A375 (cell line): ENCODE results near the gene METRN. TPM values are rescaled to one million over a fixed set of nuclear protein-coding genes. Genes with fewer than 3 reads are reported as not detected.

Experiments used
- total RNA-seq: library from RNA; depleted of rRNA; stranded (reverse); fragments of >200 nt; shearing (Covaris generic); gene quantifications from 2 replicates; pipeline ENCODE4 v1.2.3, GENCODE V29; 2014; rRNA removed

Gene METRN
- 201 and 228 TPM in 2 replicates for total RNA-seq

DNA sequence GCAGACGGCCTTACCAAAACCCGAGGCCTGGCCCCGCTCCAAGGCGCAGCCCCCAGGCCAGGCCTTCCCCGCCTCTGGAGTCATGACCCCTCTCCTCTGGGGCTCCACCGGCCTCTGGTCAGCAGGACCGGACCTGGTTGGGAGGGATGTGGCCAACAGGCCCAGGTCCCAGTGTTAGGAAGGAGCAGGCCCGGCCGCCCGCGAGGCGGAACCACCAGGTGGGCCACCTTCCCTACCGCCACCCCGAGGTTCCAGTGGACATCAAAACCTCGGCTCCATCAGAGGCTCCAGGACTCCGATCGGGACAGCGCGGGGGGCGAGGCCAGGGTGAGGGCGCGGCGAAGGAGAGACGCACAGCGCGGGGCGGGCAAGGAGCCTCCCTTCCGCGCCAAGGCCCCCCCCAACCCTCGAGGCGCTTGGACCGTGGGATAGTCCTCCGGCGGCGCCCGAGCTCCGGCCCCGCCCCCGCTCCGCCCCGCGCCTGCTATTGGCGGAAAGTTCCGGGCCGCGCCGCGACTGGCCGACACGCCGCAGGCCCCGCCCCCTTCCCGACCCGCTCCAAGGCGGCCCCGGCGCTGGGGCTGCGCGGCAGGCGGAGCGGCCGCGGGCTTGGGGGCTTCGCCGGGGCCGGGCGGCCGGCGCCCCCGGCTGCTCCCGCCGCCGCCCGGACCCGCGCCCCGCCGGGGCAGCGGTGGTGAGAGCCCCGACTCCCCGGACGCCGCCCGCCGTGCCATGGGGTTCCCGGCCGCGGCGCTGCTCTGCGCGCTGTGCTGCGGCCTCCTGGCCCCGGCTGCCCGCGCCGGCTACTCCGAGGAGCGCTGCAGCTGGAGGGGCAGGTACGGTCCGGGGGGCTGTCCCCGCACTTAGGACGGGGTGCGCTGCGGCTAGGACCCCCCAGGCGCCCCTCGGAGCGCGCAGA lies at the start of gene METRN:
Gene METRN (plus strand): TSS at position 561 of the 919 bp plus-strand sequence. CDS start 172 bp downstream, at position 733.

GRCh38 chr16:667780-668518 lies 47.0 kb upstream of the METRN start, which contains the start of gene RHOT2:
TSS of gene RHOT2 (plus strand) at chr16:668132. CDS start at chr16:668200, 68 bp downstream.

DNA sequence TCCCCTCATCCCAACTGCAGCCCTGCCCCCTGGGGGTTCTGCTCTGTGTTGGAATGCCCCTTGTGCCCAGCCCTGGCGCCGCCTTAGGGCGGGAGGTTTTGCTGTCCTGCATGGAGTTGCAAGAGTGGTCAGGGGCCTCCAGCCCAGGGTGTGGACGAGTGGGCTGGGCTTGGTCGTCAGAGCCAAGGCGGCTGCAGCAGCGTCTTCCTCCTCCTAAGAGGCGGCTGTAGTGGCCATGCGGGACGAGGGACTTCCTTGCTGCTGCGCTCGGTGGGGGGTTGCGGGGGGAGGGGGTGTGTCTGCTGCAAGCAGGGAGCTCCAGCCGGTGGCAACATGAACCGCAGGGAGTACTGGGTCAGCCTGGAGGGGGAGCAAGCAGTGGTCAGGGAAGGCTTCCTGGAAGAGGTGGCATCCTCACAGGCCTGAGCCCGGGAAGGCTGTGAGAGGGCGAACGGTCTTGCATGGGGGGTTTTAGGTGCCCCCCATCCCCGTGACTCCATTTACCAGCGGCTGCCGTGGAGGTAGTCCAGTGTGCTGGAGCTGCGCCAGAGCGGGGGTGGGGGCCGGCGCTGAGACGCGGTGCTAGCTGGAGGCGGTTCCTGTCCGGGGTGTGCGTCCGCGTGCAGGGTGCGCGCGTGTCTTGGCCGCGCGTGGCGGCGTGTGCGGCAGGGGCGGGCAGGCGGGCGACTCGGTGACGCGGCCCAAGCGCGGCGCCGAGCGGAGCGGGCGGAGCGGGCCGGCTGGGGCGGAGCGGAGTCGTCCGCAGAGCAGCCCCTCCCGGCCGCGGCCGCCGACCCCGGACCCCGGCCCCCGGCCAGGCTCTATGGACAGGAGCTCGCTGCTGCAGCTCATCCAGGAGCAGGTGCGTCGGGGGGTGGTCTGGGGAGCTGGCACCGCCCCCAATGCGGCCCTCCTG lies 39.7 kb upstream of the METRN start, which contains the start of gene RHBDL1:
Gene RHBDL1 (plus strand): TSS at position 704 of the 916 bp plus-strand sequence. CDS start 120 bp downstream, at position 824.

GRCh38 chr16:679814-680624 lies 34.9 kb upstream of the METRN start, which contains the start of gene STUB1:
TSS of gene STUB1 (plus strand) at chr16:680410. CDS start at chr16:680526, 116 bp downstream.

DNA sequence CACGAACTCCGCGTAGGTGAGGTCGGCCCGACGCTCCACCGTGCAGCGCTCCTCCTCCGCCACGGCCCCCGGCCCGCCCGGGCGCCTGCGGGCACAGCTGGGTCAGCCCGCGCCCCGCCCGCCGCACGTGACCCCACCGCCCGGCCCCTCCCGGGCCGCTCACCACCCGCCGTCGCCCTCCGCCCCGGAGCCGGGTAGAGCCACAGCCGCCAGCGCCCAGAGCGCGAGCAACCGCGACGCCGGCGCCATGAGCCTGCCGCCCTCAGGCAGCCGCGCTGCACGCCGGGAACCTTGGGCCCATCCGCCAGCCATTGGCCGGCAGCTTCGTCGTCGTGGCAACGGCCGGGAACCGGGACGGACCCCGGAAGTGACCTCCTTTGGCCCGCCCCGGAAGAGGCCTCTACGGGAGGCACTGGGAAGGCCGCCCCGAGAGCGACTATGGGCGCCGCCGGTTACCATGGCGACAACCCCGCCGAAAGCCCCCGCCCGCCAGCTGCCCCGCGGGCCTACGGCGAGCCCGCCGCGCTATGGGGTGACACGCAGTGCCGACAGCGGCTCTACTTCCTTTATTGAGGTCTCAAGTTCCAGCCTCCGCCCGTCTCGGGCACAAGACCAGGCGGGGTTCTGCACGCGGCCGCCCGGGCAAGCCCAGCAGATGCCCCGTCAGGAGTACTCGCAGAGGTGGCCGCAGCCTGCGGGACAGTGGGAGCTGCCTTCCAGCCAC lies 30.7 kb upstream of the METRN start, which contains the start of gene JMJD8:
Gene JMJD8 (minus strand): TSS at position 264 of the 724 bp plus-strand sequence. CDS start 15 bp downstream, at position 249.

DNA sequence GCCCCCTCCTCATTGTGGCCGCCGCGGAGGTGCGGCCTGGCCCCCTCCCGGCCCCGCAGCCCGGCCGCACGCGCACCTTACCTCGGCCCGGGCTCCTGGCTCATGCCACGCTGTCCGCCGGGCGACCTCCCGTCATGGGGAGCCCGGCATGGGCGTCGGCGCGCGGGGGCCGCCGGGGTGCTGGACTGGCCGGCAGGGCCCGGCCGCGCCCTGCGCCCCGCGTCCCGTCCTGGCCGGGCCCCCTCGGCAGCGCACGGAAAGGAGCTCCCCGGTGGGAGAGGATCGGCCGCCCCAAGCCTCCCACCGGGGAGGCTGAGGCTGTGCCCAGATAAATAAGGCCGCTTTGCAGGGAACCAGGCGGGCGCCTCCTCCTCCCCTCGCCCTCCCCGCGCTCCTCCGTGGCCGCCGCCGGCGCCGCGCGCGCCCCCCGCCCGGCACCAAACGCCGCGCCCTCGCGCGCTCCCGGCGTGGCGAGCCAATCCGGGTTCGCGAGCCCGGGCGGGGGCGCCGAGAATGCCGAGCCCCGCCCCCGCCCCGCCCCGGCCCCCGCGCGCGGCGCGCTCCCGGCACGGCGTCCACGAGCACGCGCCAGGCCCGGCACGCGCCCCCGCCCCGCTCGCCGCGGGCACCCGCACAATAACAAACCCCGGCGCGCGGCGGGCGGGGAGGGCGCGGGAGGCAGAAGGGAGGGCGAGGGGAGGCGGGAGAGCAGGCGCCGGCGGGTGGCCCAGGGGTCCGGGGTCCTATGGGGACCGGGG lies 9.3 kb upstream of the METRN start, which contains the start of gene FBXL16:
Gene FBXL16 (minus strand): TSS at position 371 of the 758 bp plus-strand sequence. CDS start 8,396 bp downstream, outside the sequence.

GRCh38 chr16:720990-721764 lies 6.3 kb downstream of the METRN start, which contains the start of gene ANTKMT:
TSS of gene ANTKMT (plus strand) at chr16:721146. CDS start at chr16:721275, 129 bp downstream.

GRCh38 chr16:726438-727290 lies 11.7 kb downstream of the METRN start, which contains the start of the genes CCDC78 and HAGHL:
TSS of gene CCDC78 (minus strand) at chr16:726443. CDS start at chr16:726367, 76 bp downstream.
TSS of gene HAGHL (plus strand) at chr16:727106. CDS start at chr16:727510, 404 bp downstream.

DNA sequence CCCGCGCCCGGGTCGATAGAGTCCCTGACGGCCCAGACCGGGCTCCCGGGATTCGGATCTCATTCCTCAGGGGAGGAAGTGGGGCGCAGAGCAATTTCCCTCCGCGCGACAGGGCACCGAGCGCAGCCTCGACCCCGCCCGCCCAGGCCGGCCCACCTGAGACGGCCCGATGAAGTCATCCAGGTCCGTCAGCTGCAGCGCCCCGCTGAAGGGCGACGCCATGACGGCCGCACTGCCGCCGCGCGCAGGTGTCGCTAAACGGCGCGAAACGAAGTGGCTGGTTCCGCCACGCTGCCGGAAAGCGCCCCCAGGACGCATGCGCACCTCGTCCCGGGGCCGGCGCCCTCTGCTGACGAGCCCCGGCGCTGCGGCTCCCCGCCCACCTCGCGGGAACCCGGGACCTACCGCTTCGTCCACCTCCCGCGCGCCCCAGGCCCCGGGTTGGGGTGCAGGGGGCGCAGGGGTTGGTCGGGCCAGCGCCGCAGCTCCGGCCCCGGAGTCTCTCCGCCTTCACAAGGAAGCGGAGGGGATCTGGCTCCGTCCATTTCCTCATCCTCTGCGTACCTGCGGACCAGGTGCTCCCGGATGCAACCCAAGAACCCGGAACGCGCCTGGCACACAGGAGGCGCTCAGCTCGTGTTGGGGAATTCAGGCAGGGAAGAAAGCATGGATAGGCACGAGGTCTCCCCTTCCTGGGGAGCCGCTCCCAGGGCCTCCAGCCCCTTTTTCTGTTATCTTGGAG lies 26.0 kb downstream of the METRN start, which contains the start of gene CIAO3:
Gene CIAO3 (minus strand): TSS at position 234 of the 742 bp plus-strand sequence. CDS start 12 bp downstream, at position 222.

DNA sequence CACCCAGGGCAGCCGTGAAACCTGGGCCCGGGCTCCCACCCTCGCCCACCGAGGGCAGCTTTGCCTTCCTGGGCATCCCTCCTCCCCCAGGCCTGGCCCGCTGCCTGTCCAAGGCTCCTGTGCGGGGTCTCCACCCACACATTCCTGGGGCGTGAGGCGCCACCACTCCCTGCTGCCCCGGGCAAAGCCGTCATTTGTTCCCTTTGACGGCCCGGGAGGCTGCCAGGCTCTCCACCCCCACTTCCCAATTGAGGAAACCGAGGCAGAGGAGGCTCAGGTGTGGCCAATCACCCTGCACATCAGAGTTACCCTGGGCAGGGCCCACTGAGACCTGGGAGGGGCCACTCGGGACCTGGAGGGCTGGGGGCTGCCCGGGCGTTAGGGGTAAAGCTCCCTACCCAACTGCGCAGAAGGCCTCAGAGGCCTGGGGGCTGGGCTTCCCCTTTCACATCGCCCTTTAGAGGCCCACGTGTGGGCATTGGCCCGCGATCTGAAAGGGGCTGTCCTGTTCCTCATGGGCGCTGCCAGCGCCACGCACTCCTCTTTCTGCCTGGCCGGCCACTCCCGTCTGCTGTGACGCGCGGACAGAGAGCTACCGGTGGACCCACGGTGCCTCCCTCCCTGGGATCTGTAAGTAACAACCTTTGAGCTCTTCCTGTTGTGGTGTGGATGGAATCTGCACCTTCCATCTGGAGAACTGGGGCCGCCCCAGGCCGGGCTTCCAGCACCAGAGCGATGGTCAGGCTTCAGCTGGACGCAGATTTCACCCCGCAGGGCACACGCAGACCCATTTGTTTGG lies 45.8 kb downstream of the METRN start, which contains the start of gene MSLN:
Gene MSLN (plus strand): TSS at position 190 of the 799 bp plus-strand sequence. CDS start 1,947 bp downstream, outside the sequence.

Other genes starting within 250 kb of the METRN start
- 53.1 and 58.8 TPM in 2 replicates for gene CAPN15, start 187.4 kb upstream of the METRN start, total RNA-seq
- gene PRR35, start 154.7 kb upstream of the METRN start, total RNA-seq, result 0.16 TPM in 1 of 2 replicates, not detected in the other
- gene NHLRC4, start 148.1 kb upstream of the METRN start, total RNA-seq, result 0.11 and 0.56 TPM in 2 replicates
- gene PIGQ, start 145.2 kb upstream of the METRN start, total RNA-seq, result 35.4 and 47.3 TPM in 2 replicates
- 15.6 and 17.4 TPM in 2 replicates for gene RAB40C, start 125.1 kb upstream of the METRN start, total RNA-seq
- gene WFIKKN1, start 84.1 kb upstream of the METRN start, total RNA-seq, result 0.04 TPM in 1 of 2 replicates, not detected in the other
- 266 and 301 TPM in 2 replicates for gene METTL26, start 78.8 kb upstream of the METRN start, total RNA-seq
- 54.2 and 55.8 TPM in 2 replicates for gene MCRIP2, start 73.3 kb upstream of the METRN start, total RNA-seq
- gene WDR90, start 65.8 kb upstream of the METRN start, total RNA-seq, result 49.9 and 77.0 TPM in 2 replicates
- gene RHOT2, start 47.0 kb upstream of the METRN start, total RNA-seq, result 140 and 152 TPM in 2 replicates
- gene RHBDL1, start 39.4 kb upstream of the METRN start, total RNA-seq, result 6.5 and 6.8 TPM in 2 replicates
- 237 and 270 TPM in 2 replicates for gene STUB1, start 34.7 kb upstream of the METRN start, total RNA-seq
- gene JMJD8, start 30.8 kb upstream of the METRN start, total RNA-seq, result 93.3 and 97.0 TPM in 2 replicates
- gene WDR24, start 24.7 kb upstream of the METRN start, total RNA-seq, result 4.0 and 10.0 TPM in 2 replicates
- 0.04 TPM in 1 of 2 replicates, not detected in the other for gene FBXL16, start 9.3 kb upstream of the METRN start, total RNA-seq
- gene ANTKMT, start 6.0 kb downstream of the METRN start, total RNA-seq, result 71.1 and 79.8 TPM in 2 replicates
- gene CCDC78, start 11.3 kb downstream of the METRN start, total RNA-seq, result 14.4 and 16.5 TPM in 2 replicates
- gene HAGHL, start 12.0 kb downstream of the METRN start, total RNA-seq, result 41.0 and 47.9 TPM in 2 replicates
- 39.5 and 43.3 TPM in 2 replicates for gene CIAO3, start 25.9 kb downstream of the METRN start, total RNA-seq
- 9.2 and 11.1 TPM in 2 replicates for gene MSLN, start 45.6 kb downstream of the METRN start, total RNA-seq
- gene RPUSD1, start 73.3 kb downstream of the METRN start, total RNA-seq, result 42.7 and 43.5 TPM in 2 replicates
- 53.4 and 56.0 TPM in 2 replicates for gene CHTF18, start 73.5 kb downstream of the METRN start, total RNA-seq
- not detected in 2 replicates for gene GNG13, start 85.6 kb downstream of the METRN start, total RNA-seq